ENCODE results near the gene AWAT1.
"Not testable (repeated sequence)": the region's sequence is repeated elsewhere in the genome, so short reads cannot be mapped to it uniquely, and the experiment has no call there.

Gene AWAT1

GRCh38 chrX:70262952-70263567 lies 28.6 kb downstream of the AWAT1 start:
- DNase-seq = peak; percentile 1 to 7

GRCh38 chrX:70264784-70265183 lies 30.3 kb downstream of the AWAT1 start:
- DNase-seq = no peak

- DNase-seq = no peak
Measured at GRCh38 chrX:70268034-70268433, 33.6 kb downstream of the AWAT1 start, which contains the start of gene ARR3. Gene ARR3 (plus strand): TSS chrX:70268334. CDS start chrX:70269386, 1,052 bp downstream.

- DNase-seq = not testable (repeated sequence)
Measured at GRCh38 chrX:70274029-70274428, 39.6 kb downstream of the AWAT1 start.

- no peak for DNase-seq
Measured at GRCh38 chrX:70279081-70279480, 44.6 kb downstream of the AWAT1 start.

GRCh38 chrX:70280573-70280972 lies 46.1 kb downstream of the AWAT1 start:
- DNase-seq = no peak

- no peak for DNase-seq
Measured at GRCh38 chrX:70281951-70282350, 47.5 kb downstream of the AWAT1 start, which contains the start of gene RAB41. Gene RAB41 (plus strand): TSS chrX:70282172. CDS start chrX:70282218, 46 bp downstream.

- DNase-seq = no peak
Measured at GRCh38 chrX:70289168-70289792, 54.8 kb downstream of the AWAT1 start.

All from CD4-positive, alpha-beta T cell treated with Interleukin-1 beta for 1 hour (primary cell).